H9 (cell line): ENCODE results near the gene TAF4. TPM values are rescaled to one million over a fixed set of nuclear protein-coding genes. Genes with fewer than 3 reads are reported as not detected.

Experiments
- DNase-seq: peaks from one replicate; pipeline ENCODE4 v3.0.0-alpha.2; 2017
- H2AFZ ChIP-seq: one replicate; pipeline ENCODE4 v1.6.1; 2013; ENCODE audit warnings: mild to moderate bottlenecking, low read length, control low read depth, moderate library complexity
- H2AK5ac ChIP-seq: 2 replicates; pipeline ENCODE4 v1.6.1; 2013; ENCODE audit warnings: low read length, control low read depth, mixed read lengths; ENCODE audit not compliant: insufficient read length
- H2BK120ac ChIP-seq: one replicate; pipeline ENCODE4 v1.6.1; 2013; ENCODE audit warnings: low read depth, mild to moderate bottlenecking, low read length, control low read depth, inconsistent platforms; ENCODE audit not compliant: poor library complexity, severe bottlenecking
- H2BK12ac ChIP-seq: 2 replicates; pipeline ENCODE4 v1.6.1; 2013; ENCODE audit warnings: low read length, control low read depth, mixed read lengths, low read depth; ENCODE audit not compliant: insufficient read length
- H2BK15ac ChIP-seq: 2 replicates; pipeline ENCODE4 v1.6.1; 2013; ENCODE audit warnings: low read depth, low read length, control low read depth
- H2BK20ac ChIP-seq: one replicate; pipeline ENCODE4 v1.6.1; 2013; ENCODE audit warnings: low read depth, mild to moderate bottlenecking, low read length, control low read depth, inconsistent platforms; ENCODE audit not compliant: poor library complexity, severe bottlenecking
- H2BK5ac ChIP-seq: 2 replicates; pipeline ENCODE4 v1.6.1; 2013; ENCODE audit warnings: low read length, control low read depth, mixed read lengths; ENCODE audit not compliant: insufficient read length
- H3K14ac ChIP-seq: 2 replicates; pipeline ENCODE4 v1.6.1; 2013; ENCODE audit warnings: low read length, control low read depth; ENCODE audit not compliant: insufficient read depth
- H3K18ac ChIP-seq: 2 replicates; pipeline ENCODE4 v1.6.1; 2013; ENCODE audit warnings: low read depth, mild to moderate bottlenecking, mixed read lengths, low read length, control low read depth; ENCODE audit not compliant: insufficient read length
- H3K23ac ChIP-seq: 2 replicates; pipeline ENCODE4 v1.6.1; 2013; ENCODE audit warnings: low read length, control low read depth, mixed read lengths, low read depth; ENCODE audit not compliant: insufficient read length
- H3K23me2 ChIP-seq: 2 replicates; pipeline ENCODE4 v1.6.1; 2013; ENCODE audit warnings: low read depth, mild to moderate bottlenecking, mixed read lengths, low read length, control low read depth; ENCODE audit not compliant: insufficient read length, poor library complexity, severe bottlenecking
- H3K27ac ChIP-seq: 2 replicates; pipeline ENCODE4 v1.5.1; 2013; ENCODE audit warnings: low read length, control low read depth, mixed read lengths, low read depth; ENCODE audit not compliant: insufficient read length
- H3K27me3 ChIP-seq: 2 replicates; pipeline ENCODE4 v1.6.1; 2013; ENCODE audit warnings: low read length, control low read depth, inconsistent platforms; ENCODE audit not compliant: insufficient read depth
- H3K4ac ChIP-seq: 2 replicates; pipeline ENCODE4 v1.6.1; 2013; ENCODE audit warnings: low read depth, mild to moderate bottlenecking, control low read depth, inconsistent platforms, low read length, moderate library complexity
- H3K4me1 ChIP-seq: 2 replicates; pipeline ENCODE4 v1.6.1; 2013; ENCODE audit warnings: low read length, control low read depth, inconsistent platforms; ENCODE audit not compliant: insufficient read depth
- H3K4me2 ChIP-seq: 2 replicates; pipeline ENCODE4 v1.6.1; 2013; ENCODE audit warnings: low read length, control low read depth, mixed read lengths; ENCODE audit not compliant: insufficient read length, insufficient read depth
- H3K56ac ChIP-seq: 2 replicates; pipeline ENCODE4 v1.6.1; 2013; ENCODE audit warnings: low read depth, mild to moderate bottlenecking, mixed read lengths, low read length, control low read depth; ENCODE audit not compliant: insufficient read length
- H3K79me1 ChIP-seq: 2 replicates; pipeline ENCODE4 v1.6.1; 2013; ENCODE audit warnings: low read depth, mild to moderate bottlenecking, moderate library complexity, low read length, control low read depth, inconsistent platforms; ENCODE audit not compliant: insufficient read depth, poor library complexity, severe bottlenecking
- H3K79me2 ChIP-seq: 2 replicates; pipeline ENCODE4 v1.6.1; 2013; ENCODE audit warnings: low read length, control low read depth, inconsistent platforms; ENCODE audit not compliant: insufficient read depth
- H3K9ac ChIP-seq: 2 replicates; pipeline ENCODE4 v1.6.1; 2013; ENCODE audit warnings: low read length, control low read depth, mixed read lengths; ENCODE audit not compliant: insufficient read length; ENCODE audit errors: extremely low read depth
- H3K9me3 ChIP-seq: one replicate; pipeline ENCODE4 v1.6.1; 2013; ENCODE audit warnings: low read depth, low read length, inconsistent platforms; ENCODE audit not compliant: control insufficient read depth
- H3T11ph ChIP-seq: one replicate; pipeline ENCODE4 v1.6.1; 2013; ENCODE audit warnings: mild to moderate bottlenecking, low read length, control low read depth, inconsistent platforms
- H4K20me1 ChIP-seq: one replicate; pipeline ENCODE4 v1.6.1; 2013; ENCODE audit not compliant: control insufficient read depth, insufficient read length, insufficient read depth
- H4K5ac ChIP-seq: 2 replicates; pipeline ENCODE4 v1.6.1; 2013; ENCODE audit warnings: low read depth, mild to moderate bottlenecking, mixed read lengths, low read length, control low read depth; ENCODE audit not compliant: insufficient read length
- H4K8ac ChIP-seq: replicated peaks from 2 replicates; pipeline ENCODE4 v1.6.1; 2013; ENCODE audit warnings: low read length, control low read depth, mixed read lengths, low read depth; ENCODE audit not compliant: insufficient read length
- H4K91ac ChIP-seq: 2 replicates; pipeline ENCODE4 v1.6.1; 2013; ENCODE audit warnings: low read depth, mild to moderate bottlenecking, moderate library complexity, mixed read lengths, low read length, control low read depth; ENCODE audit not compliant: insufficient read length
- H3K27ac Mint-ChIP-seq, 3 experiments: 2 replicates in 2 of 3; 3 replicates in 1 of 3; pipeline ENCODE4 v1.8.0; 2020 to 2021; ENCODE audit warnings: mixed read lengths in 3 of 3, mild to moderate bottlenecking in 1 of 3, moderate library complexity in 1 of 3
- H3K27me3 Mint-ChIP-seq: 2 replicates; pipeline ENCODE4 v1.8.0; 2021; ENCODE audit warnings: low read depth, mild to moderate bottlenecking, moderate library complexity, mixed read lengths
- H3K36me3 Mint-ChIP-seq, 3 experiments: 2 replicates in 2 of 3; 3 replicates in 1 of 3; pipeline ENCODE4 v1.8.0; 2020 to 2021; ENCODE audit warnings: low read depth in 3 of 3, mixed read lengths in 3 of 3; ENCODE audit not compliant: insufficient read depth in 1 of 3
- H3K4me1 Mint-ChIP-seq, 2 experiments: 2 replicates each; pipeline ENCODE4 v1.8.0; 2020; ENCODE audit warnings: mixed read lengths in 2 of 2
- H3K4me3 Mint-ChIP-seq, 2 experiments: 2 replicates in 1 of 2; 3 replicates in 1 of 2; pipeline ENCODE4 v1.8.0; 2020 to 2021; ENCODE audit warnings: mild to moderate bottlenecking in 2 of 2, mixed read lengths in 2 of 2, moderate library complexity in 1 of 2
- H3K9me3 Mint-ChIP-seq, 2 experiments: 2 replicates in 1 of 2; 3 replicates in 1 of 2; pipeline ENCODE4 v1.8.0; 2020; ENCODE audit warnings: mild to moderate bottlenecking in 2 of 2, mixed read lengths in 2 of 2, moderate library complexity in 1 of 2
- WGBS: extraction: QIAGEN DNeasy Blood & Tissue Kit; methylation state at CpG from one replicate; pipeline ENCODE4 v1.1.7; 2013; ENCODE audit warnings: missing lambda C conversion rate, low lambda C conversion rate, mixed read lengths; ENCODE audit not compliant: insufficient read length; ENCODE audit errors: extremely low coverage; 5-methylcytosine and 5-hydroxymethylcytosine counted together
- total RNA-seq: library from RNA; stranded (reverse); gene quantifications from 2 replicates; pipeline ENCODE4 v1.2.1, GENCODE V29; 2021
- TF ChIP-seq, protein P1 (sequence below): fragments of 200-600 bp; sonication (generic); conservative IDR thresholded peaks from 3 replicates; pipeline ENCODE4 v1.8.0; 2021; ENCODE audit warnings: antibody characterized with exemption, mild to moderate bottlenecking

TAF4 gene
- total RNA-seq, 1 experiment from 2014 or later = 30.8 TPM

DNA sequence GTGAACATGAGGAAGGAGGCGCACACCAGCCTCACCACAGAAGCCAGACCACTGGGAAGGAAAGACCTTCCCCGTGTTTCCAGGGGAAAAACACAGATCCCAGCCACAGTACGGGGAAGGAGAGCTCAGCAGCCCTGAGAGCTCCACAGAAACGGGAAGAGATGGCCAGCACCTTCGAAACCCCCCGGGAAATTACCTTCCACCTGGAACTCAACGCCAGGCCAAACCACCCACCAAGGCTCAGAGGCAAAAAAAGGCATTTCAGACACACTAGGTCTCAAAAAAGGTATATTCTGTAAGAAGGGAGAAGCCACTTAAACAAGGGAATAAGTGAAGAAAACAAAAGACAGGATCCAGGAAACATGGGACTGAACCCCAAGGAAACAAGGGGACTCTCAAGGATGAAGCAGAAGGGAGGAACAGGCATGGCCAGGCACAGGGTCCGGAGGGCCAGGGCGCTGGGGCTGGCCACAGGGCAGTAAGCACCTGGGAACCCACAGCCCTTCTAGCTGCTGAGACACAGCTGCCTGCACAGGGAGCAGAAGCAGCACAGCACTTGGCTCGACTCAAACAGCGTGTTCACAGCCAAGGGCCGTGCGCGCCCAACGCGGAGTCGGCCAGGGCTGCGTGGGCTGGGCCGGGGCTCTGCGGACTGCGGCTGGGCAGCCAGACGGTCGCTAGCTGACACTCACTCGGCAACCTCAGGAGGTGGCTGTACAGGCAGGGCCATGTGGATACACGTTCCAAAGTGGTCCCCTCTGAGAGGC is 44.6 kb downstream of the TAF4 start:
- no peak overlapping the region for H2AK5ac ChIP-seq
- H3K9me3 ChIP-seq = no peaks in the 10 kb centered on the region
- no peak overlapping the region for H3K18ac ChIP-seq
- peak overlapping the region; percentile 24; the same call in 1 of the 2 replicates for H3K14ac ChIP-seq
- Mint-ChIP-seq H3K27ac (peak overlapping the region in 1 of 3 experiments; percentile 27; a peak in 2 of 7 replicates), H3K9me3 (no peaks in the 10 kb centered on the region), H3K4me1 (peaks cover 25 to 30% of the 10 kb centered on the region in 2 experiments), H3K36me3 (peaks cover 0 to 3% (median 0%) of the 10 kb centered on the region in 3 experiments; a peak in 3 of 7 replicates), H3K4me3 (no peak overlapping the region), H3K27me3 (no peaks in the 10 kb centered on the region)
- no peak overlapping the region for H3K4me2 ChIP-seq
- TF ChIP-seq, protein P1, sequence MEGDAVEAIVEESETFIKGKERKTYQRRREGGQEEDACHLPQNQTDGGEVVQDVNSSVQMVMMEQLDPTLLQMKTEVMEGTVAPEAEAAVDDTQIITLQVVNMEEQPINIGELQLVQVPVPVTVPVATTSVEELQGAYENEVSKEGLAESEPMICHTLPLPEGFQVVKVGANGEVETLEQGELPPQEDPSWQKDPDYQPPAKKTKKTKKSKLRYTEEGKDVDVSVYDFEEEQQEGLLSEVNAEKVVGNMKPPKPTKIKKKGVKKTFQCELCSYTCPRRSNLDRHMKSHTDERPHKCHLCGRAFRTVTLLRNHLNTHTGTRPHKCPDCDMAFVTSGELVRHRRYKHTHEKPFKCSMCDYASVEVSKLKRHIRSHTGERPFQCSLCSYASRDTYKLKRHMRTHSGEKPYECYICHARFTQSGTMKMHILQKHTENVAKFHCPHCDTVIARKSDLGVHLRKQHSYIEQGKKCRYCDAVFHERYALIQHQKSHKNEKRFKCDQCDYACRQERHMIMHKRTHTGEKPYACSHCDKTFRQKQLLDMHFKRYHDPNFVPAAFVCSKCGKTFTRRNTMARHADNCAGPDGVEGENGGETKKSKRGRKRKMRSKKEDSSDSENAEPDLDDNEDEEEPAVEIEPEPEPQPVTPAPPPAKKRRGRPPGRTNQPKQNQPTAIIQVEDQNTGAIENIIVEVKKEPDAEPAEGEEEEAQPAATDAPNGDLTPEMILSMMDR = no peak
- no peak overlapping the region for H2BK20ac ChIP-seq
- no CpG with 5 or more reads among the region's 25 CpGs for WGBS
- H3K23me2 ChIP-seq = no peaks in the 10 kb centered on the region
- no peak for DNase-seq
- no peak overlapping the region for H2BK120ac ChIP-seq
- no peak overlapping the region for H4K5ac ChIP-seq
- no peak overlapping the region for H2BK15ac ChIP-seq
- H3K56ac ChIP-seq = no peak overlapping the region
- no peaks in the 10 kb centered on the region for H4K20me1 ChIP-seq
- H4K91ac ChIP-seq = no peak overlapping the region
- no peak overlapping the region for H3K23ac ChIP-seq
- H3K4me1 ChIP-seq = no peaks in the 10 kb centered on the region
- H3K27ac ChIP-seq = no peak overlapping the region
- H3K79me1 ChIP-seq = peaks cover 5% of the 10 kb centered on the region
- peaks cover 39% of the 10 kb centered on the region; the same call in 1 of the 2 replicates for H3K79me2 ChIP-seq
- no peak overlapping the region for H2BK5ac ChIP-seq
- H3T11ph ChIP-seq = no peak overlapping the region
- no peak overlapping the region for H2AFZ ChIP-seq
- H3K4ac ChIP-seq = no peak overlapping the region
- no peak overlapping the region for H4K8ac ChIP-seq
- no peak overlapping the region for H3K9ac ChIP-seq
- H3K27me3 ChIP-seq = no peaks in the 10 kb centered on the region
- no peak overlapping the region for H2BK12ac ChIP-seq
